HEK293T (cell line): Measurements from ENCODE around the gene CAPN6.

Experiments
- BHLHE40 ChIP-seq: fragments of 450-650 bp; IDR thresholded peaks from 2 replicates; pipeline ENCODE4 v1.6.1; 2016; ENCODE audit warnings: mild to moderate bottlenecking, moderate library complexity, borderline replicate concordance
- ELF4 ChIP-seq: fragments of 450-650 bp; IDR thresholded peaks from 2 replicates; pipeline ENCODE4 v1.6.1; 2017; ENCODE audit warnings: antibody characterized with exemption
- FOXA1 ChIP-seq: fragments of 450-650 bp; IDR thresholded peaks from 2 replicates; pipeline ENCODE4 v1.6.1; 2016; ENCODE audit warnings: mild to moderate bottlenecking
- FOXK2 ChIP-seq: fragments of 450-650 bp; IDR thresholded peaks from 2 replicates; pipeline ENCODE4 v1.6.1; 2016; ENCODE audit warnings: mild to moderate bottlenecking
- FOXM1 ChIP-seq: fragments of 450-650 bp; IDR thresholded peaks from 2 replicates; pipeline ENCODE4 v1.6.1; 2017; ENCODE audit warnings: mild to moderate bottlenecking, borderline replicate concordance
- HDGF ChIP-seq: fragments of 450-650 bp; IDR thresholded peaks from 2 replicates; pipeline ENCODE4 v1.6.1; 2017; ENCODE audit warnings: antibody characterized with exemption, borderline replicate concordance
- PKNOX1 ChIP-seq: fragments of 450-650 bp; IDR thresholded peaks from 2 replicates; pipeline ENCODE4 v1.6.1; 2016
- SP1 ChIP-seq: fragments of 450-650 bp; IDR thresholded peaks from 2 replicates; pipeline ENCODE4 v1.6.1; 2017
- SUZ12 ChIP-seq: fragments of 450-650 bp; IDR thresholded peaks from 2 replicates; pipeline ENCODE4 v1.6.1; 2016; ENCODE audit warnings: mild to moderate bottlenecking
- TARDBP ChIP-seq: fragments of 450-650 bp; IDR thresholded peaks from 2 replicates; pipeline ENCODE4 v1.6.1; 2016
- ZNF384 ChIP-seq: fragments of 450-650 bp; IDR thresholded peaks from 2 replicates; pipeline ENCODE4 v1.6.1; 2016

GRCh38 chrX:111244235-111244750 lies 26.0 kb downstream of the CAPN6 start:
- TF ChIP-seq BHLHE40 (no peak), HDGF (no peak), FOXA1 (no peak), PKNOX1 (no peak), SP1 (no peak), FOXK2 (no peak), TARDBP (no peak), FOXM1 (no peak), SUZ12 (no peak), ZNF384 (peak; percentile 60; the same call in 1 of the 2 replicates), ELF4 (no peak)
